ENCODE measurements around the gene COQ3.
A peak's percentile ranks its signal among the peaks of the same experiment; 100 is the strongest.

Gene COQ3

DNA sequence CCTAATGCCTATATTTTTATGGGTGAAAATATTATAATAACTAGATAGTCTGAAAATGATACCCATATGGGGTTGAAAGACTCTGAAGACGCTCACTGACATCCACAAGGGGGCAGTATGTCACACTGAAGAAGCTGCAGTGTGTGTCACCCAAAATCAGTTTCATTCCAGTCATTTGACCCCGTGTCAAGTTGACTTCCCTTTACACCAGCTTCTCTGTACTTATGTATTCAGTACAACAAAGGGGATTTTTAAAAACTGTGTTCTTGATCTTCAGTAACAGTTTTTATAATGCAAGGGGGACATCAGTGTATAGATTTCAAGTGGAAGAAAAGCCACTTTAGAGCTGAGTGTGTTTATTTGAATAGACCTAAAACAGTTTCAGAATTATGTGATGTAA lies 63.8 kb downstream of the COQ3 start:
- DNase-seq: peak; percentile 72 to 74

DNA sequence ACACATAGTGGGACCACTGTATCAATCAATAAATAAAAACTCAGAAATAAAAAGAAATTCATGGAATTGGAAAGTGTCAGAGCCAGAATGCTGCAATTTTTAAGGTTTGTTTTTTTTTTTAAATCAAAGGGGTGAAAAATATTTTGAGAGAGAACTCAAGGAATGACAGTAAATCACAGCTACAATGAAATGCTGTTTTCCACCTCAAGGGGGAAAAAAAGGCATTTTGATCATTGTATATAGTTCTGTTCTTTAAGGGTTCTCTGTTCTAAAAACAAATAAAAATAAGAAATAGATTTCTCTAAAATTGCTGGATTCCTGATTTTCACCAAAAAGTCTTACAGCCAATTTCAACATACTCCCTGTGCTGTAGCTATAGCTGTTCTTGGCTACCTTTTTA lies 69.0 kb downstream of the COQ3 start:
- DNase-seq: no peak

Measured in AML-193 (cell line).